Hypothalamus (tissue), 51 donors: ENCODE data around the gene USP53.
"Not testable (repeated sequence)": the region's sequence is repeated elsewhere in the genome, so short reads cannot be mapped to it uniquely, and the experiment has no call there.

ENCODE experiments used
- DNase-seq, 51 donors: peaks; one replicate each; lab custom pipeline; 2025; lab: John Stamatoyannopoulos, UW

Gene USP53

GRCh38 chr4:119212234-119212963, at the start of gene USP53:
TSS of gene USP53 (plus strand) at chr4:119212713. CDS start at chr4:119239760, 27,047 bp downstream.
- DNase-seq, result peak; percentile 33 to 97 (median 88)

DNA sequence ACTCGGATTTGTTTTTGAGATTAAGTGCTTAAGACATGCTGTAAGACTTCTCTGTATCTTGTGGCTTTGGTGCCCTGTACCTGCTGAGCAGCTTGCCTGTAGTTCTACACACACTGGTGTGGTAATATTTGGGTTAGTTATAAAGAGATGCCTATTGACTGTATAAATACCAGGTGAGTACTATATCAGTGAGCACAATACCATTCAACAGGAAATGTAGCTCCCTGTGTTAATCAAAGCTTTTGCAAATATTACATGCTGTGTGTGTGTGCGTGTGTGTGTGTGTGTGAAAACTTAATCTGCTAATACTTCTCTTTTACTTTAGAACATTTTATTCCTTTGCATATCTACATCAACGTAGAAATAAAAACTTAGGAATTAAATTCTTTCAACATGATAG, 46.7 kb upstream of the USP53 start:
- no peak for DNase-seq

DNA sequence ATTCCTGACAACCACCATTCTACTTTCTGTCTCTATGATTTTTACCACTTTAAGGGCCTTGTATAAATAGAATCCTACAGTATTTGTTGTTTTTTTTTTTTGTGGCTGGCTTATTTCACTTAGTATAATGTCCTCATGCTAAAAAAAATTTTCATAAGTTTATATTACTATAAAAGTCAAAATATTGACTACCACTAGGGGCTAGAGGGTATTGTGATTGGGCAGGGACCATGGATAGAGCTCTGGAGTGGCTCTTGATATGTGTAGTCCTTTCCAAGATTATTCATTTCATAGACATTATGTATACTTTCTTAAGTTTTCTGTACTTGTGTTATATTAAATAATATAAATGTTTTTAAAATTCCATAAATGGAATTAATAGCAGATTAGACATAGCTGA, 42.3 kb upstream of the USP53 start:
- no peak for DNase-seq

DNA sequence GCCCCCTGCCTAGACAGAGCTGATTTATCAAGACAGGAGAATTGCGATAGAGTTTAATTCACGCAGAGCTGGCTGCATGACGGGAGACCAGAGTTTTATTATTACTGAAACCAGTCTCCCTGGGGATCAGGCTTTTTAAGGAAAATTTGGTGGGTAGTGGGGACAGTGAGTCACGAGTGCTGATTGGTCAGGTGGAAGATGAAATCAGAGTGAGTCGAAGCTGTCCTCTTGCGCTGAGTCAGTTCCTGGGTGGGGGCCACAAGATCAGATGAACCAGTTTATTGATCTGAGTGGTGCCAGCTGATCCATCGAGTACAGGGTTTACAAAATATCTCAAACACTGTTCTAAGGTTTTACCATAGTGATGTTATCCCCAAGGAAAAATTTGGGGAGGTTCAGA, 40.3 kb upstream of the USP53 start:
- no peak for DNase-seq

GRCh38 chr4:119173729-119174361, 38.7 kb upstream of the USP53 start:
- DNase-seq, result not testable (repeated sequence)

- no peak for DNase-seq
Measured at GRCh38 chr4:119179011-119179410, 33.5 kb upstream of the USP53 start.

- DNase-seq, result no peak
Measured at GRCh38 chr4:119184128-119184527, 28.4 kb upstream of the USP53 start.

GRCh38 chr4:119189638-119190037, 22.9 kb upstream of the USP53 start:
- no peak for DNase-seq

- DNase-seq, result no peak
Measured at GRCh38 chr4:119190354-119190753, 22.2 kb upstream of the USP53 start.

- no peak for DNase-seq
Measured at GRCh38 chr4:119191505-119191904, 21.0 kb upstream of the USP53 start.

DNA sequence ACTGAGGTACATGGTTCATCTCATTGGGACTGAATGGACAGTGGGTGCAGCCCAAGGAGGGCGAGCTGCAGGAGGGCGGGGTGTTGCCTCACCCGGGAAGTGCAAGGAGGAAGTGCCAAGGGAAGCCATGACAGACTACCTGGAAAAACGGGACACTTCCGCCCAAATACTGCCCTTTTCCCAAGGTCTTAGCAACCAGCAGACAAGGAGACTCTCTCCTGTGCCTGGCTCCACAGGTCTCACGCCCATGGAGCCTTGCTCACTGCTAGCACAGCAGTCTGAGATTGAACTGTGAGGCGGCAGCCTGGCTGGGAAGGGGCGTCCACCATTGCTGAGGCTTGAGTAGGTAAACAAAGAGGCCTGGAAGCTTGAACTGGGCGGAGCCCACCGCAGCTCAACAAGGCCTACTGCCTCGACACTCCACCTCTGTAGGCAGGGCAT, 14.7 kb upstream of the USP53 start:
- no peak for DNase-seq

DNA sequence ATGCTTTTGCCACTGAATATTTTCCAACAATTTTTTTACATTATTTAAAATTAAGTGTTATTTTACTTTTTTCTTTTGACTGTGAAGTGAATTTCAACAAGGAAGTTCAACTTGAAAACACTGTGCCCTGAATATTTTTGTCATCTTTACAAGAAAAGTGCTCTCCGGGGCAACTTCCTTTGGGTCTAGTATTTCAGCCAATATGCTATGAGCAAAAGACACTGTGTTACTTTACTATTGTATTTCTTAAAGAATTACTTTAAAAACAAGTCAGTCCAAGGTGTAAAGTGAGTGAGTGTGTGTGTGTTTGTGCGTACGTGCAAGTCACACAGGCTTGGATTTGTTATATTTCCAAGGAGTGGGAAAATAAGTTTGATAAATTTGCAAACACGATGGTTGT, 7.6 kb upstream of the USP53 start:
- DNase-seq, result no peak

GRCh38 chr4:119205690-119206089, 6.8 kb upstream of the USP53 start:
- no peak for DNase-seq

GRCh38 chr4:119206178-119206577, 6.3 kb upstream of the USP53 start:
- no peak for DNase-seq

GRCh38 chr4:119207051-119207450, 5.5 kb upstream of the USP53 start:
- DNase-seq, result no peak

DNA sequence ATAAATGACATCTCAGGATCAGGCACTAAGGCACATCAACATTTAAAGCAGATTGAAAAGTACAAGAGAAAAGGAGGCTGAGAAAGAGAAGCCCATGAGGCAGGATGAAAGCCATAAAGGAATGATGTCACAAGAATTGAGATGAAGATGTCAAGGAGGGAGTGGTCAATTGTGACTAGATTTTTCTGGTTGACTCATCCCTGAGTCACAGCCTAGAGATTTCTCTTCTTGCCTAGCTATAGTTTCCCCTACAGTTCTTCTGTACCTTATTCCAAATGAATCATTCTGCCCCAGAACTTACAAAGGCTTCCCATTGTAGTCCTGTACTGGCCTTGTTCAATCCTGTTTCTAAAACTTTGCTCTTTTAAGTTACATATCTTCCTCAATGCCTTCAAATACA, 3.4 kb upstream of the USP53 start:
- no peak for DNase-seq

DNA sequence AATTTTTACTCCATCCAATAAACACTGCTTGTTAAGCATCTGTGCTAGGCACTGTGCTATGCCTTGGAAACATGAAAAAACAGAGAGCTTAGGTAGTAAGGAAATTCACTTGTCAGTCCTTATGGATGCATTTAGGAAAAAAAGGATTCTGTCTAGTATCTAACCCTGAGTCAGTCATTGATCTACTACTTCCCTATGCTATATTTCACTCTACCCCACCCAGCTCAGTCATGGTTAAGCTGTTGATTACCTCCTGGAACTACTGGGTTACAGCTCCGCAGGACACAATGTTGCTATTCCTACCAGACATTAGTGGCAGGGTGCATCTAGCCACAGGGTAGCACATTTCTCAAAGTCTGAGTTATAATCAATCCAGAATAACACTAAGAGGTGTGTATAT, 2.9 kb upstream of the USP53 start:
- DNase-seq, result no peak

GRCh38 chr4:119210775-119211174, 1.7 kb upstream of the USP53 start:
- no peak for DNase-seq

DNA sequence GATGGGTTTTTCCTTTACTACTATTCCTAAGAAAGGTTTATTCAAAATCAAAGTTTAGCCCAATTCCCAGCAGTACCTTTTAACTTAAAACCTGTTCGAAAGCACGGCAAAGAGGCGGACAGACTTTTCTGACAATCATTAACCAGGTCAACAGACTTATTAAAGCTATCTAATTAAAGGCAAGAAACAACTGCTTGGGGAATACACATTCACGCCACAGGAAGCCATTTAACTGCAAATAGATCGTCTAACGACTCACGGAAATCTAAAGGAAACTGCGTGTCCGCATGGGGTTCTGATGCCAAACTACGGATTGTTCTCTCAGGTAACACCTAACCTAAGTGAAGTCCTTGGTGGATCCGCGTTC, 663 bp upstream of the USP53 start:
- DNase-seq, result no peak

GRCh38 chr4:119212964-119213606, 572 bp downstream of the USP53 start:
- peak in 50 of 51 donors; percentile 12 to 90 (median 64) for DNase-seq

GRCh38 chr4:119218093-119218492, 5.6 kb downstream of the USP53 start:
- DNase-seq, result no peak

GRCh38 chr4:119221412-119221811, 8.9 kb downstream of the USP53 start:
- DNase-seq, result no peak
